ENCODE results near the gene MAGEB3. TPM values are rescaled to one million over a fixed set of nuclear protein-coding genes. Genes with fewer than 3 reads are reported as not detected.

Gene MAGEB3
- total RNA-seq, 1 donor = not detected

Other genes starting within 250 kb of the MAGEB3 start
- 2.6 TPM in 1 of 2 replicates, not detected in the other for gene MAGEB2, start 15.1 kb upstream of the MAGEB3 start, total RNA-seq
- gene MAGEB4, start 11.3 kb downstream of the MAGEB3 start, total RNA-seq = not detected in 2 replicates
- not detected in 2 replicates for gene MAGEB1, start 16.5 kb downstream of the MAGEB3 start, total RNA-seq
- not detected in 2 replicates for gene NR0B1, start 78.7 kb downstream of the MAGEB3 start, total RNA-seq

Measured in fibroblast of villous mesenchyme (primary cell).